Stimulated activated CD4-positive, alpha-beta T cell treated with anti-CD3 and anti-CD28 coated beads, Interleukin-4, amount 100 ng/mL, for 1 hour (primary cell): Measurements from ENCODE around the gene DTNBP1.
"Not testable (repeated sequence)": the region's sequence is repeated elsewhere in the genome, so short reads cannot be mapped to it uniquely, and the experiment has no call there.

Source experiments
- DNase-seq: peaks from one replicate; pipeline ENCODE4 v3.0.0-alpha.2; 2020

DTNBP1 gene

GRCh38 chr6:15555101-15556038, 107.5 kb downstream of the DTNBP1 start:
- DNase-seq, result no peak

- no peak for DNase-seq
Measured at GRCh38 chr6:15554728-15555100, 108.1 kb downstream of the DTNBP1 start.

- no peak for DNase-seq
Measured at GRCh38 chr6:15553736-15554294, 109.0 kb downstream of the DTNBP1 start.

- no peak for DNase-seq
Measured at GRCh38 chr6:15553031-15553430, 109.8 kb downstream of the DTNBP1 start.

- no peak for DNase-seq
Measured at GRCh38 chr6:15551798-15552197, 111.0 kb downstream of the DTNBP1 start.

- no peak for DNase-seq
Measured at GRCh38 chr6:15551262-15551661, 111.6 kb downstream of the DTNBP1 start.

- DNase-seq, result no peak
Measured at GRCh38 chr6:15550546-15551123, 112.2 kb downstream of the DTNBP1 start.

- no peak for DNase-seq
Measured at GRCh38 chr6:15549371-15549770, 113.5 kb downstream of the DTNBP1 start.

GRCh38 chr6:15547400-15547799, 115.4 kb downstream of the DTNBP1 start:
- no peak for DNase-seq

GRCh38 chr6:15546591-15546990, 116.2 kb downstream of the DTNBP1 start:
- DNase-seq, result no peak

GRCh38 chr6:15544321-15544900, 118.4 kb downstream of the DTNBP1 start:
- DNase-seq, result no peak

- not testable (repeated sequence) for DNase-seq
Measured at GRCh38 chr6:15543332-15543917, 119.4 kb downstream of the DTNBP1 start.

GRCh38 chr6:15539722-15540270, 123.0 kb downstream of the DTNBP1 start:
- no peak for DNase-seq

GRCh38 chr6:15538766-15539495, 123.9 kb downstream of the DTNBP1 start:
- no peak for DNase-seq

- no peak for DNase-seq
Measured at GRCh38 chr6:15538106-15538505, 124.7 kb downstream of the DTNBP1 start.

- no peak for DNase-seq
Measured at GRCh38 chr6:15536198-15536955, 126.5 kb downstream of the DTNBP1 start.

- no peak for DNase-seq
Measured at GRCh38 chr6:15535495-15536197, 127.2 kb downstream of the DTNBP1 start.

GRCh38 chr6:15534974-15535373, 127.9 kb downstream of the DTNBP1 start:
- no peak for DNase-seq

- DNase-seq, result no peak
Measured at GRCh38 chr6:15533379-15534026, 129.3 kb downstream of the DTNBP1 start.

- DNase-seq, result no peak
Measured at GRCh38 chr6:15531973-15532372, 130.9 kb downstream of the DTNBP1 start.
